Ureter (tissue), 1 donor: ENCODE data around the gene LY6G5C. TPM values are rescaled to one million over a fixed set of nuclear protein-coding genes. Genes with fewer than 3 reads are reported as not detected.

Source experiments
- DNase-seq: peaks from one replicate; pipeline ENCODE4 v3.0.0-alpha.2; 2020; ENCODE audit warnings: low spot score
- total RNA-seq: library from RNA; stranded (reverse); gene quantifications from one replicate; pipeline ENCODE4 v1.2.4, GENCODE V29; 2023
- donor health status: DM: yes; HTN: yes; CAD: no.

Gene LY6G5C
- total RNA-seq, 1 donor from 2014 or later: 3.0 TPM

DNA sequence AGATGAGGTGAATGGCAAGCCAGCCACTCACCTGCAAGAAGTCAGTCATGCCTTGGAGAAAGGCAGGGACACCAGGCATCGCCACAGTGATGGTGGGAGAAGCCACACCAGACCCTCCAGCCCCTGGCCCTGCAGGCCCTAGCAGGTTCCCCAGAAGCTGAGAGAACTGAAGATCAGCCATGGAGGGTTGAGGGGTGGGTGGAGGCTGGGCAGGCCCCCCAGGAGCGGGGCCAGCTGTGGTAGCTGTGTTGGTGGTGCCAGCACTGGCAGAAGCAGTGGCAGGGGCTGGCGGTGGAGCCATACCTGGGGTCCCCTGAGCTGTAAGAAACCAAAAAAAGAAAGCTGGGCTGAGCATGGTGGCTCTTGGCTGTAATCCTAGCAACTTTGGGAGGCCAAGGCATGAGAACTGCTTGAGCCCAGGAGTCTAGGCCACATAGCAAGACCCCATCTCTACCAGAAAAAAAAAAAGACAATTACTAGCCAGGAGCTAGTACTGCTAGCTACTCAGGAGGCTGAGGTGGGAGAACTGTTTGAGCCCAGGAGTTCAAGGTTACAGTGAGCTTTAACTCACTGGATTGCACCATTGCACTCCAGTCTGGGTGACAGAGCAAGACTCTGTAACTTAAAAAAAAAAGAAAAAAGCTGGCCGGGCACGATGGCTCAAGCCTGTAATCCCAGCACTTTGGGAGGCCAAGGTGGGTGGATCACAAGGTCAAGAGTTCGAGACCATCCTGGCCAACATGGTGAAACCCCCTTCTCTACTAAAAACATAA, 37.9 kb downstream of the LY6G5C start:
- no peak for DNase-seq

DNA sequence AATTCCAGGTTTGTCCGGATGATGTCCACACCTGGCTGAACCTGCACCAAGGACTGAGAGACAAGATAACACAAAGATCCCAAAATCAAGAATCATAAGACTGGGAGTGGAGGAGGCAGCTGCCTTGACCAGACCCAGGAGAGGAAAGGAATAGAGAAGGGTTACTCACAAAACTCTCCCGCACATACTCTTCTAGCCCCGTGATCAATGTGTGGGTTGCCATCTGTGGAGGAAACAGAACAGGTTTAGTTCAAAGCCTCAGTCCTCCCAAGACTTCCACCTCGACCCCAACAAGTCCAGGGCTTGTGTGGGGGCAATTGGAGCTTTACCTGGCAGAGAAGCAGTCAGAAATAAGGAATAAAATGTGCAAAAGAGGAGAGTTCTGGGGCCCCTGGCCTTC, 39.5 kb downstream of the LY6G5C start:
- DNase-seq: no peak

DNA sequence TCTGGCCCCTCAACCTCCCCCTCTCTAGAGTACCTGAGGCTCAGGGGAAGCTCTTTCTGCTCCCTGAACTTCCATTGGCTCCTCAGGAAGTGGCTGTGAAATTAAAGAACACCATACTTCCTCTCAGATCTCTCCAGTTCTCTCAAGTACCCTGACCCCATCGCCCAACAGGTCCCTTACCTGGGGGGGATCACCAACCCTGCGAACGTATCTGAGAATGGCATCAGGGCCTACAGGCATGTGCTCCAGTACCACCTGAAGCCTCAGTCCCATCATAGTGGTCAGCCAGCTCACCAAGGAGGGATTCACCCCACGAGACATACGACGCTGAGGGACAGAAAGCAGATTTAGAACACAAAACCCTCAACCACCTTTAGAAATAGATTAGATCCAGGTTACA, 40.3 kb downstream of the LY6G5C start:
- no peak for DNase-seq

DNA sequence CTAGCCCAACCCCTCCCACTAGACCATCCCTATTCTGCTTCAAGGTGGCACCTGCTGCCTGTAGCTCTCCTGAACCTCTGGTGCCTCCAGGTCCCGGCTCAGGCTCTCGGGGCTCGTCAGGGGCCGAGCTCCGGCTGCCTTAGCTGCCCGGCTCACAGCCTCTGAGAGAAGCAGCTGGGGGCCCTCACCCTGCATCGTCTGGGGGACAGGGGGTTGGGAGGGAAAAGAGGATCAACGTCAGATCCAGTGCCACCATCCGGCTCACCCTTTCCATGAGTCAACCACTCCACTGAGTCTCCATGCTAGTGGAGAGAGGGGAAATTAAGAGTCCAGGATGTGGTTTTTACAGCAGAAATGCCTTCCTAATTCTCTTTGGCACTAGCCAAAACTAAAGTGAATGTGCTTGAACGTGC, 41.4 kb downstream of the LY6G5C start:
- DNase-seq: no peak

DNA sequence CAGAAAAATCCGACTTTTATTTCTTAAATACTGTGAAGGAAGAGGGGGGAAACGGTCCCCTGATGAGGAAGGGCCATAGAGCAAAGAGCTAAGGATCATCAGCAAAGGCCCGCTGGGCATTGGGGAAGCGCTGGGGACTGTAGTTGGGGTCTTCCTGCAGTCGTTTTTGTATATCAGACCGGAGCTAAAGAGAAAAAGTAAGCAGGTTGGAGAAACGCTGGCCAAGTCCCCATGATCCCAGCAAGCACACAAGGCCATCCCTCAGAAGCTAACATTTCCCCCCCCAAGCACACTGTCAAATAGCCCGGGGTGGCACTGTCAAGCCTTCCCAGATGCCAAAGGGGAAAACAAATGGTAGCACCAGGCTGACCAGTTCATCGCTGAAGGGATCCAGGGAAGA, 41.8 kb downstream of the LY6G5C start:
- DNase-seq: no peak

DNA sequence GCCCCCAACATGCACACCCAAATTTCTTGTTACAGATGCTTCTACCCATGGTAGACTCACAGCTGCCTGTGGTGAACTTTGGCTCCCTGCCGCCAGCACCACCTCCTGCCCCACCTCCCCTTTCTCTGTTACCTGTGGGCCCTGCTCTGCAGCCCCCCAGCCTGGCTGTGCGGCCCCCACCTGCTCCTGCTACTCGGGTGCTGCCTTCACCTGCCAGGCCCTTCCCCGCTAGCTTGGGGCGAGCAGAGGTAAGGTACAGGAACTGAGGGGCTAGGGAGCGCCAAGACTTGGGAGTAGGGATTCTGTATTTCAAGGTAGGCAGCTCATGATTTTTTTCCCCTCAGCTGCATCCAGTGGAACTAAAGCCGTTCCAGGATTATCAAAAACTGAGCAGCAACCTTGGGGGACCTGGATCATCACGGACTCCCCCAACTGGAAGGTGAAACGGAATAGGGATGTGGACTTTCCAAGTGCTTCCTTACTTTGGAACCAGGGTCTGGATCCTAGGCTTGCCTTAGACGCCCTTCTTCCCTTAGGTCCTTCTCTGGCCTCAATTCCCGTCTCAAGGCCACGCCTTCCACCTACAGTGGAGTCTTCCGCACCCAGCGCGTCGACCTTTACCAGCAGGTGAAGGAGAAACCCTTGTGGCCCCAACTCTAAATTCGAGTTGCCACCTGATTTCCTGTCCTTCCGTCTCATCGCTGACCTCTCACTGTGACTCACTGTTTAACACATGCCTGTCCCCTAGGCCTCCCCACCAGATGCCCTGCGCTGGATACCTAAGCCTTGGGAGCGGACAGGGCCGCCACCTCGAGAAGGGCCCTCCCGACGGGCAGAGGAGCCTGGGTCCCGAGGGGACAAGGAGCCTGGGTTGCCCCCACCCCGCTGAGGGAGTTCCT, 43.9 kb downstream of the LY6G5C start:
- no peak for DNase-seq

DNA sequence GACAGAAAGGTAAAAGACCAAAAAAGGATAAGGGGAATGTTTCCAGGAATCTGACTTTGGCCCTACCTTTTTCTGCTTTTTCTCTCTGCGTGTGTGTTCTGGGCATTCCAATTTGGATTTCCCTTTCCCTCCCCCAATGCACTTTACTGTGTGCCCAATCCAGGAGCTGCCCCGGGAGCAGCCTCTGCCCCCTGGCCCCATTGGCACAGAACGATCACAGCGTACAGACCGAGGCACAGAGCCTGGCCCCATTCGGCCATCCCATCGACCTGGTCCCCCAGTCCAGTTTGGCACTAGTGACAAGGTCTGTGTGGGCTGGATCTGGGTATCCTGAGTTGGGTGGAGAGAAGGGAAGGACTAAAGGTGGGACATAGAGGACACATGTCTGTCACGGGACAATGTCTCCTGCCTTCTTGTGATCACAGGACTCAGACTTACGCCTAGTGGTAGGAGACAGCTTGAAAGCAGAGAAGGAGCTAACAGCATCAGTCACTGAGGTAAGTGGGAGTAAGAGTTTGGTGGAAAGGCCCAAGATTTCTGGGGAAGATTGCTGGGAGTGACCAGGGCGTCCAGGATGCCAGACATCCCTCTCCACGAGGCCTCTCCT, 45.8 kb downstream of the LY6G5C start:
- no peak for DNase-seq

DNA sequence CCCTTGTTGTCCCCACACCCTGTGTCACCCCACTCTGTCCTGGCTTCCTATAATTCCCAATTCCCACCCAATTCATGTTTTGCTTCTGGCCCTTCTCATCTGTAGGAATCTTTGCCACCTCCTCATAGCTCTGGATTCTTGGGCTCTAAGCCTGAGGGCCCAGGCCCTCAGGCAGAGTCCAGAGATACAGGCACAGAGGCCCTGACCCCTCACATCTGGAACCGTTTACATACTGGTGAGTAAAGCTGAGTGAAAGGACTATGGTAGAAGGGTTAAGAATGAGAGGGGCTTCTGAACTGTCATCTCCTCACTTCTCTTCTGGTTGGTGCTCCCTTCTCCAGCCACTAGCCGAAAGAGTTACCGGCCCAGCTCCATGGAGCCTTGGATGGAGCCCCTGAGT, 46.7 kb downstream of the LY6G5C start:
- no peak for DNase-seq

DNA sequence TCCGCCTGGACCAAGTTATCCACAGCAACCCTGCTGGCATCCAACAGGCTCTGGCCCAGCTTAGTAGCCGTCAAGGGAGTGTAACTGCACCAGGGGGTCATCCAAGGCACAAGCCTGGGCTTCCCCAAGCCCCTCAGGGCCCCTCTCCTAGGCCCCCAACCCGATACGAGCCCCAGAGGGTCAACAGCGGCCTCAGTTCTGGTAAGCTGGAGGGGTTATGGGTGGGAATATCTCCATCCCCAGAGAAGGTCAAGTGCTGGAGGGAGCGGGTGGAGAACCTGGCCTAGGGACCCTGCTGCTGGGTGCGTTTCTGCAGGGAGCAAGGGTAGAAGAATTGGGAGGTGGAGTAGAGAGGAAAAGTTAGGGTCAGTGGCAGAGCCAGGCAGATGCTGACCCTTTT, 47.4 kb downstream of the LY6G5C start:
- DNase-seq: no peak

DNA sequence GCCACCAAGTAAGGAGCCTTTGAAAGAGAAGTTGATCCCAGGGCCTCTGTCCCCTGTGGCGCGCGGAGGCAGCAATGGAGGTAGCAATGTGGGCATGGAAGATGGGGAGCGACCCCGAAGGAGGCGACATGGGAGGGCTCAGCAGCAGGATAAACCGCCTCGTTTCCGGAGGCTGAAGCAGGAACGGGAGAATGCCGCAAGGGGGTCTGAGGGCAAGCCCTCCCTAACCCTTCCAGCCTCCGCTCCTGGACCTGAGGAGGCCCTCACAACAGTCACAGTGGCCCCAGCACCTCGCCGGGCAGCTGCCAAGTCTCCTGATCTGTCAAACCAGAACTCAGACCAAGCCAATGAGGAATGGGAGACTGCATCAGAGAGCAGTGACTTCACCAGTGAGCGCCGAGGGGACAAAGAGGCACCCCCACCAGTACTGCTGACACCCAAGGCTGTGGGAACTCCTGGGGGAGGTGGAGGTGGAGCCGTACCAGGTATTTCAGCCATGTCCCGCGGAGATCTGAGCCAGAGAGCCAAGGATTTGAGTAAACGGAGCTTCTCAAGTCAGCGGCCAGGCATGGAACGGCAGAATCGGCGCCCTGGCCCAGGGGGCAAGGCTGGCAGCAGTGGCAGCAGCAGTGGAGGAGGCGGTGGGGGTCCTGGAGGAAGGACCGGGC, 48.5 kb downstream of the LY6G5C start:
- DNase-seq: no peak

DNA sequence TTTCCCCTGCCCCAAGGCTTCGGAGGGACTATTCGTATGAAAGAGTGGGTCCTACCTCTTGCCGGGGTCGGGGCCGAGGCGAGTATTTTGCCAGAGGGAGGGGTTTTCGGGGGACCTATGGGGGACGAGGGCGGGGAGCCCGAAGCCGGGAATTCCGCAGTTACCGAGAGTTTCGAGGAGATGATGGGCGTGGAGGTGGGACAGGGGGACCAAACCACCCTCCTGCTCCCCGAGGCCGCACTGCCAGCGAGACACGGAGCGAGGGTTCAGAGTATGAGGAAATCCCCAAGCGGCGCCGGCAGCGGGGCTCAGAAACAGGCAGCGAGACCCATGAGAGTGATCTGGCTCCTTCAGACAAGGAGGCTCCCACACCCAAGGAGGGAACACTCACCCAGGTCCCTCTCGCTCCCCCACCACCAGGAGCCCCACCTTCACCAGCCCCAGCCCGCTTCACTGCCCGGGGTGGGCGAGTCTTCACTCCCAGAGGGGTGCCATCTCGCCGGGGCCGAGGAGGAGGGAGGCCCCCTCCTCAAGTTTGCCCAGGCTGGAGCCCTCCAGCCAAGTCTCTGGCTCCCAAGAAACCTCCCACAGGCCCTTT, 49.1 kb downstream of the LY6G5C start:
- no peak for DNase-seq

DNA sequence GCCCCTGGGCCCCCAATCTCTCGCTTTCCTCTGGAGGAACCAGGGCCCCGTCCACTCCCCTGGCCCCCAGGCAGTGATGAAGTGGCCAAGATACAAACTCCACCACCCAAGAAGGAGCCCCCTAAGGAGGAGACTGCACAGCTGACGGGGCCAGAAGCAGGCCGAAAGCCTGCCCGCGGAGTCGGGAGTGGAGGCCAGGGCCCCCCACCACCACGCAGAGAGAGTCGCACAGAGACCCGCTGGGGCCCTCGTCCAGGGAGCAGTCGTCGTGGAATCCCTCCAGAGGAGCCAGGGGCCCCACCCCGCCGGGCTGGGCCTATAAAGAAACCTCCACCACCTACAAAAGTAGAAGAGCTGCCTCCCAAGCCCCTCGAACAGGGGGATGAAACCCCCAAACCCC, 49.7 kb downstream of the LY6G5C start:
- no peak for DNase-seq

DNA sequence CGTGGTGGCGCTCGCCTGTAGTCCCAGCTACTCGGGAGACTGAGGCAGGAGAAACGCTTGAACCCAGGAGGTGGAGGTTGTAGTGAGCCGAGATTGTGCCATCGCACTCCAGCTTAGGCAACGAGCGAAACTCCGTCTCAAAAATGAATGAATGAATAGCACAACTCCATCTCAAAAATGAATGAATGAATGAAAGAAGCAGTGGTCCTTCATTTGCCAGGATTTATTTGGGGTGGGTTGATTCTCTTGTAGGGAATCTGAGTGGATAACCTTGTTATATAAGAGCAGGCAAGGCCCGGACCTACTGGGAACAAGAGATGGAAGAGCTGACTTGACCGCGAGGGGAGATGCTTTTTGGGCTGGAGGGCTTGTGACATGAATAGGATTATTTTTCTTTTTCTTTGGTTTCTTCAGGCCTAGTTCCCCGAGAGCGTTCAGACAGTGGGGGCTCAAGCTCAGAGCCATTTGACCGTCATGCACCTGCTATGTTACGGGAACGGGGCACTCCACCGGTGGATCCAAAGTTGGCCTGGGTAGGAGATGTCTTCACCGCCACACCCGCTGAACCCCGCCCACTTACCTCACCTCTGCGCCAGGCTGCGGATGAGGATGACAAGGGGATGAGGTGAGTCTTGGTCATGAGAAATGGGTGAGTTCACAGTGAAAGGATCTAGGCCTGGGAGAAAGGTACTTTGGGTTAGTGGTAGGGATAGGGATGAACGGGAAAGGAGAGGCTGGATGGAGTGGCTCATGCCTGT, 50.5 kb downstream of the LY6G5C start:
- no peak for DNase-seq

DNA sequence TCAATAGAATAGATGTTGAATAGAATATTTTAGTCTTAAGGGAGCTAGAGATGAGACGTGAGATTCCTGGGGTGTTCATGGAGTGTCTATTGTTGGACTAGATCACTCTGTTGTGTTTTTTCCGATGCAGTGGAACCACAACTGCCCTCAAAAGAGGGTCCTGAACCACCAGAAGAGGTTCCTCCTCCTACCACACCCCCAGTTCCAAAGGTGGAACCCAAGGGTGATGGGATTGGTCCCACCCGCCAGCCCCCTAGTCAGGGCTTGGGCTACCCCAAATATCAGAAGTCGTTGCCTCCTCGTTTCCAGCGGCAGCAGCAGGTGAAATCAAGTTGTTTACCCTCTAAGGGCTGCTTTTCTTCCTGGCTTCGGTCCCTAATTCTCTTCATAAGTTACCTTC, 51.9 kb downstream of the LY6G5C start:
- no peak for DNase-seq

DNA sequence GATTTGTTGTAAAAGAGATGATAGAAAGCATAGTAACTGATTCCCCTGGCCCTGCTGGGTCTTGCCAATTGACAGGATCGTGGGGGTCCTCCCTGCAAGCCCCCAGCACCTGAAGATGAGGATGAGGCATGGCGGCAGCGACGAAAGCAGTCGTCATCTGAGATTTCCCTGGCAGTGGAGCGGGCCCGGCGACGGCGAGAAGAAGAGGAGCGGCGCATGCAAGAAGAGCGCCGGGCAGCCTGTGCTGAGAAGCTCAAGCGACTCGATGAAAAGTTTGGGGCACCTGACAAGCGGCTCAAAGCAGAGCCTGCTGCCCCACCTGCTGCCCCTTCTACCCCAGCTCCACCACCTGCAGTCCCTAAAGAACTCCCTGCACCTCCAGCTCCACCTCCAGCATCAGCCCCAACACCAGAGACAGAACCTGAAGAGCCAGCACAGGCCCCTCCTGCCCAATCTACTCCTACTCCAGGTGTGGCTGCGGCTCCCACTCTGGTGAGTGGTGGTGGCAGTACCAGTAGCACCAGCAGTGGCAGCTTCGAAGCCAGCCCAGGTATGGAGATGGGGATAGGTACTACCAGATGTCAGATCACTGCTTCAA, 53.1 kb downstream of the LY6G5C start:
- no peak for DNase-seq

DNA sequence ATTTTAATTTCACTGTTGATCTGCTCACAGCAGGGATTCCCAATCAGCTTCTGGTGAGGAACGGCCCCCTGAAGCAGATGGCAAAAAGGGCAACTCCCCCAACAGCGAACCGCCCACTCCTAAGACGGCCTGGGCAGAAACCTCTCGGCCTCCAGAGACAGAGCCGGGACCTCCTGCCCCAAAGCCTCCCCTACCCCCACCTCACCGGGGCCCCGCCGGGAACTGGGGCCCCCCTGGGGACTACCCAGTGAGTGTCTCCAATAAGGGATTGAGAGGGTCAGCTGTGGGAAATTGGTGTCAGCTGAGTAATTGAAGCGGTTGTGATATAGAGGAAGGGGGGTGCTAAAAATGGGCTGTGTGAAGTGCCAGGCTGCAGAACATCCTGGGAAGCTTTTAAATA, 53.9 kb downstream of the LY6G5C start:
- no peak for DNase-seq
